Measurements from ENCODE around the gene AKR7A3.
"Not testable (repeated sequence)": the region's sequence is repeated elsewhere in the genome, so short reads cannot be mapped to it uniquely, and the experiment has no call there.

Gene AKR7A3

DNA sequence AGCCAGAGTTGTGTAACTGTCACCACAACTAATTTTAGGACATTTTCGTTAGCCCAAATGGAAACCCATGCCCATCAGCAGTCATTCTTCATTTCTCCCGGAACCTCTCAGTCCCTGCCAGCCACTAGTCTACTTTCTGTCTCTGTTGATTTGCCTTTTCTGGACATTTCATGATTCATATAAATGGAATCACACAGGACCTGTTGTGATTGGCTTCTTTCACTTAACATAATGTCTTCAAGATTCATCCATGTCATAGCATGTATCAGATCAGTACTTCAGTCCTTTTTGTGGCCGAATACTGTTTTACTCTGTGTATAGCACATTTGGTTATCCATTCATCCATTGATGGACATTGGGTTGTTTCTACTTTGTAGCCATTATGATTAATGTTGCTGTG is 30.6 kb upstream of the AKR7A3 start:
- no peak for DNase-seq

DNA sequence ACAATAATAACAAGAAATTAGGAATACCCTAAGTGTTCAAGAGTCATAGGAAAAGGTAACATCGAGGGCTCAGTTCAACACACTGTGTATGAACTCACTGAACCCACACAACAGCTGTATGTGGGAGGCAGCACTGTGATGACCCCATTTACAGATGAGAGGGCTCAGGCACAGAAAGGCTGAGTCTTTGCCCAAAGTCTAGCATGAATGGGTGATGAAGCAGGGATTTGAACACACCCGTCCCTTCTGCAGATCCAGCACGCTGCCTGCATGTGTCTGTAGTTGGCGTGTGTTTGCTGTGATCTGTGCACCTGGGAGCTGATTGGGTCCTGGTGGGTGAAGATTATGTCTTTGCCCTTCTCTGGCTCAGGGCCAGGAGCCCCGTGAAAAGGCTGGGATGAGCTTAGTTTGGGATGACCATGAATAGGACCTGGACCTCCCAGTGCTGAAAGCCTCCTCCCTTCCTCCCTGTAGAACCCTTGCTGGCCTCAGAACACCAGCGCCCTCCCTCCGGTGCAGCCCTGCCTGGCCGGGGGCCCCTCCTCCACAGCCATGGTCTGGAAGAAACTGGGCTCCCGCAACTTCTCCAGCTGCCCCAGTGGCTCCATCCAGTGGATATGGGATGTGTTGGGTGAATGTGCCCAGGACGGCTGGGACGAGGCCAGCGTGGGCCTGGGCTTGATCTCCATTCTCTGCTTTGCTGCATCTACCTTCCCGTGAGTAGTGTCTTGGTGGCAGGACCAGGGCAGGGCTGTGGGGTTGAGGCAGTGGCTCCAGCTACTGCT is 28.7 kb upstream of the AKR7A3 start:
- no peak for DNase-seq

DNA sequence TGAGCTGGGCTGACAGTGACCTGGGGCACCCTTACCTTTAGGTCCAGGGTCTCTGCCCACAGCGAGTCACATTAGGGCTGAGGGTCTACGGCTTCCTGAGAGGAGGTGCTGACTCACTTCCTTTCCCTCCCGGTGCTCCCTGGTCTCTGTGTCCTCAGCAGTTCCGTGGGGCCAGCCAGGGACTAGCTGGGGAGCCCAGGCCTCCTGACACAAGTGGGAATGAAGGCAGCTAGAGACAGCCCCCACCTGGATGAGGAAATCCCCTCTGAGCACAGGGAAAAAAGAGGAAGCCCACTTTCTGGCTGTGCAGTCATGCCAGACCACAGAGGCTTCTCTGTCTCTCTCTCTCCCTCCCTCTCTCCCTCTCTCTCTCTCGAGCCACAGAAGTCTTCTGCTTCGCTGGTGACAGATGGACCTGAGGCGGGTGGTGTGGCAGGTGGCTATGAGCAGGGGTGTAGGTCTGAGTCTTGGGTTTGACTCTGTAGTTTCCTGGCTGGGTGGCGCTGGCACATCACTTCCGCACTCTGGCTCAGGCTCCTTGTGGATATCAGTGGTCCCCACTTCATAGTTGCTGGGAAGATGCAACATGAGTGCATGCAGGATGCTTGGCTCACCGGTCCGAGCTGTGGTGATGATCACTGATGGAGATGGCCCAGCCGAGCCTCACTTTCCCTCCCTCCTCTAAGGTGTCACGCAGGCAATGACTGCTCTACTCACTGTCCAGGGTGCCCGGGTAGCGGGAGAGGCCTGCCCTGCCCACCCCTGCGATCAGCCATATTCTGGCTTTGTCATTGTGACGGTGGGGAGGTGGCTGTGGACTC is 27.0 kb upstream of the AKR7A3 start:
- peak in 1 of 58 donors; percentile 37 for DNase-seq

DNA sequence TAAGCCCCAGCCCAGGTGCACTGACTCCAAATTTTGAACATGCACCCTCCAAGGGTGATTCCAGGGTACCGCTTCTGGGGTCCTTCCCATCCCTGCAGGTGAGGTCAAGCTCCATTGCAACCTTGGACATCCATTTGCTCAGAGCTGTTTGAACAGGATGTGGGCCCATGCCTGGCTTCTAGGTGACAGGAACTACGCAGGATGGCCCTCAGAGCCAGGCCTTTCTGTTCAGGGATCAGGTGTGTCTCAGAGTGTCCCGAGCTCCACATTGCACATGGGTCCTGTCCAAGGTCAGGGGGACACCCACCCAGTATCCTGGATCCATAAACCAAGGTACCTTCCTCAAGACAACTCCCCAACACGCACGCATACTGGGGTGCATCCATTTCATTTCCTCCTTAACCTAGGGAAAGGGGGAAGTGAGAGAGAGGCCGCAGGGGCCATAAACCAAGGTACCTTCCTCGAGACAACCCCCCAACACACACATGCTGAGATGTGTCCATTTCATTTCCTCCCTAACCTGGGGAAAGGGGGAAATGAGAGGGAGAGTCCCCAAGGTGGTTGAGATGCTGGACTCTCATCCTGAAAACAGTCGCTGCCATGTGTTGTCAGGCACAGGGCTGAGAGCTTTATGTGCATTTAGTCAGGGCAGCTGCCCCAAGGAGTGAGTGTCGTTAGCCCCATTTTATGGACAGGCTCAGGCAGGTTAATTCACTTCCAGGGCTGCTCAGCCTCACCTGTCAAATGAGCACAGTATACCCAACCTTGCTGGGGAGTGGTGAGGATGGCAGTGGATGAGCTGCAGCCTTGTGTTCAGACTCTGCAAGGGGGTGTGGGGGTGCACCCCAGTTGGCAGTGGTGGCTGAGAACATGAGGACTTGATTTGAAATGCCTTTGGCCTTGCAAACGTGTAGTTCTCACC is 25.7 kb upstream of the AKR7A3 start:
- no peak for DNase-seq

DNA sequence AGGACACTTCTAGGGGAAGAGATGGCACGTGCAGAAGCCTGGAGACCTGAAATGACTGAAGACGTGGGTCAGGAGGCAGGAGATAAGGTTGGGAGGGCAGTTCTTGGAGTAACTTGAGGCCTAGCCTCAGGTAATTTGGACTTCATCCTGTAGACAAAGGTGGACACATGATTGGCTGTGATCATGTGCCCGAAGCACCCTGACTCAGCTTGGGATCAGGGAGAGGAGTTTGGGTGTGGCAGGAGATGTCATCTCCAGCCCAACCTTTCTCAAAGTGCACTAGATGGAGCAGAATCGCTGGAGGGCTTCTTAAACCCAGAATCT is 25.0 kb upstream of the AKR7A3 start:
- no peak for DNase-seq

DNA sequence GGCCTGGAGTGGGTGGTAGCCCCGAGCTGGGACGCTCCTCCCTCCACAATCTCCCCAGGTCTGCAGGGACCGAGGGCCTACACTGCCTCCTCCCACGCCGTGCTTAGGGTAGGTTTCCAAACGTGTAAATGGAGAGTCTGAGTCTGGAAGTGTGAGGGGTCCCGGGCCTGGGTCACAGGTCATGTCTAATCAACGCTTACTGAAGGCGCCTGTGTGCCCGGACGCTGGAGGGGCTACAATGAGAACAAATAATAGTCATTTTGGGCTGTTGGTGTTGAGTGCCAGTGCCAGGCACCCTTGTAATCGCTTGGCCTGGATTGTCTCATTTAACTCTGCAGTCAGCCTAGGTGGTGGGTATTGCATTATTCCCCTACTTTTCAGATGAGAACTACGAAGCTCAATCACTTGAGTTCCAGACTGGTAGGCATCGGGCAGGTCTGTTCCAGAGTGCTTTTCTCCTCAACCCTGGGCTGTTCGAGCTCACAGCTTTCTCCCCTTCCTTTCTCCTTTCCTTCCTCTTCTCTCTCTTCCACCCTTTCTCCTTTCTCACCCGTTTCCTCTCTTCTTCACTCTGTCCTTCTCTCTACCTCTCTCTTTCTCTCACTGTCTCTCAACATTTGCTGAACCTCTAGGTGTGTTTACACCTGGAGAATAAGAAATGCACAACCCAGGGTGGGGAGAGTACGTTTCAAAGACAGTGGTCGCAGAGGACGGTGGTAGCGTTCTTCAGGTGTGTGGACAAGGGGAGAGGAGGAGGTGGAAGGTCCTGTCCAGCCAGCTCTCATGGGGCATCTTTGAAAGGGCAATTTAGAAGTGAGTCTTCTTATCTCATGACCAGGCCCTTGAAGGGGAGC is 24.4 kb upstream of the AKR7A3 start:
- DNase-seq = peak in 4 of 58 donors; percentile 28 to 62 (median 38)

DNA sequence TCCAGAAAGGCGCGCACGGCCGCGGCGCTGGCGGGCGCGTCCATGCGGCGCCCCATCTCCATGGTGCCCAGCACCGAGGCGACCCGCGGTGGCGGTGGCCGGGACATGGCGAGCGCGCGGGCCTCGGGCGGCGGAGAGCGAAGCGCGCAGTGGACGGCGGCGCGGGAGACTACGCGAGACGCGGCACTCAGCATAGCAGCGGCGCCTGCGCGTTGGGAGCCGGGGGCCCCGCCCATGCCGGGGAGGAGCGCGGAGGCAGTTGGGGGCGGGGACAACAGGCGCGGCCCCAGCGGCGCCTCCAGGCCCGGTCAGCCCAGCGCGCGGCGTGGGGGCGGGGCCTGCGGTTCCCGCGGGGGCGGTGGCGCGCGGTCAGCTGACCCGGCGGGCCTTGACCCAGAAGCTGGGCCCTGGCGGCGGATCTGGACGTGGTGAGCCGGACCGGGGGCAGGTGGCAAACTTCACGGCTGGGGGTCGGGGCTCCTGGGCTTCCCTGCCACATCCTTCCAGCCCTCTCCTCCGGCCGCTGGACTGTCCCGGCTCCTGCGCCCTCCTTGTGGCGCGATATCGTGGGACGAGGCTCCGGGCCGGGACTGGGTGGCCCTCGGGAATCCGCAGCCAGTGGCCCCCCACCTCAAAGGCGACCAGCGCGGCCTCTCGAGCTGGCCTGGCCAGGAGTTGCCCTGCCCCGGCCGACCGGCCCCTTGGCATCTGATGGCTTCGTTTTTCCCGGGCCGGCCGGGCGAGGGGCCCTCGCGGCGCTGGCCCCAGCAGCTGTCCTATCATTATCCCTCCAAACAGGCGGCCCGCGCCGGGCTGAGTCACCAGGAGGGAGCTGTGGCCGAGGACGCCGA is 23.6 kb upstream of the AKR7A3 start, which contains the start of the genes AKR7A2 and SLC66A1:
Gene AKR7A2, minus strand, starts transcription at position 214 of the 851 bp plus-strand sequence. Its CDS starts 20 bp downstream, at position 194.
Gene SLC66A1, plus strand, starts transcription at position 396 of the 851 bp plus-strand sequence. CDS start 5,352 bp downstream, outside the sequence.
- peak; percentile 41 to 95 (median 88) for DNase-seq

DNA sequence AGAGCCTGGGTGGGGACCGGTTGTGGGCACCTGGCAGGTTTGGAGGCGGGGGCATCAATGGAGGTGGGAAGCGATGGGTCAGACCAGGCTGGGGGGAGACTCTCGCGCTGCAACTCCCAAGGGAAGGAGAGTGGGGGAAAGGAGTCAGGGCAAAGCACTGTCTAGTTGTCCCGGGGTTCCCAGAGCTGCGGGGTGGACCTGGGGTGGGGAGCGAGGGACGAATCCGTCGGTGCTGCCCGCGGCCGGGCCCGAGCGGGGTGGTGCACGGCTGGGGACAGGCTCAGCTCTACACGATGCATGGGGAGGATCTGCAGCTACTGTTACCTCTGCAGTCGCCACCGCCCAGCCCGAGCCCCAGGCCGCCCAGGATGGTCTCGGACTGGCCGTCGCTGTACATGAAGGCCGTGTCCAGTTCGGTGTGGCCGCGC is 22.9 kb upstream of the AKR7A3 start:
- DNase-seq = peak in 17 of 58 donors; percentile 20 to 75 (median 60)

DNA sequence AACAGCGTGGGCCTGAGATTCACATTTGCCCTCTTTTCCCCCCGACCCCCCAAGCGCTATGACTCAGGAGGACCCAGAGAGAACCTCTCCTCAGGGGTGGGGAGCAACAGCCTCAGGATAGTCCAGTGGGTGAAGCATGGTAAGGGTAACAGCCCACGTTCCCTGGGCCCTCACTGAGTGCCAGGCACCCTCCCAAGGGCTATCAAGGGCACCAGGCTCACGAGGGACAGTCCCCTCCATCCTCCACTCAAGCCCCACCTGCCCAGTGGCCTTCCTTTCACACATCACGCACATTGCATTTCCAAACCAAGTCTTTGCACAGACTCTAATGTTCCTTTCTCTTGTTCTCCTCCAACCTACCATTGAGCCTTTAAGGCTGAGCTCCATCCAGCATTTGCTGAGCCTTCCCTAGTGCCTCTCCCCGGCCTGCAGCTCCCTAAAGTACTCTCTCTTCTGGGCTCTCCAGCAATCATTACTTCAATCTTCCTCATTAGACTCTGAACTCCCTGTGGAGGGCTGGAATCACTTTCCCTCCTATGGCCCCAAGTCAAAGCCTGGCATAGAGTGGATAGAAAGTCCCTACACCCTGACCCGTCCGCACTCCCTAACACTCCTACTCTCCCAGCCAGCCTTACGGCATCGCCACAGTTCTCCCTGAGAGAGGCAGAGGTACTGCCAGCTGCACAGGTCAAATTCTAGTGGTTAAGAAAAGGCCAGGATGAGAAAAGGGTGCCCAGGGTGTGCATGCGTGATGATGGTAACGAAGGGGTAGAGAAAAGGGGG is 22.3 kb upstream of the AKR7A3 start:
- DNase-seq = peak in 2 of 58 donors; percentile 37 to 39

DNA sequence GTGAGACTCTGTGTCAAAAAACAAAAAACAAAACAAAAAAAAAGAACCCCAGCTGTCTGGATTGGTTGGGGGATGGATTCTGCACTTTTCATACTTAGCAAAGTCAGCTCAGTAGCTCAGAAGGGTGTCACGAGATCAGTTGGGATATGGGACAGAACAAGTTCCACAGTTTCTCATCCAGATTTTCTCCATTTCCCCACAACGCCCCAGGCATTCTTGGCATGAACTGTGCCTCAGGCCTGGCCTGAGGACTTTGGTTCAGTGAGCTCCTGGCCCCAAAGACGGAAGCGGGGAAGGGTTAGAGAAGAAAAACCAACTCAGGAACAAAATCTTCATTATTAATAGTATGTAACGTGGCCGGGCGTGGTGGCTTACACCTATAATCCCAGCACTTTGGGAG is 21.5 kb upstream of the AKR7A3 start:
- DNase-seq = peak in 1 of 58 donors; percentile 32

DNA sequence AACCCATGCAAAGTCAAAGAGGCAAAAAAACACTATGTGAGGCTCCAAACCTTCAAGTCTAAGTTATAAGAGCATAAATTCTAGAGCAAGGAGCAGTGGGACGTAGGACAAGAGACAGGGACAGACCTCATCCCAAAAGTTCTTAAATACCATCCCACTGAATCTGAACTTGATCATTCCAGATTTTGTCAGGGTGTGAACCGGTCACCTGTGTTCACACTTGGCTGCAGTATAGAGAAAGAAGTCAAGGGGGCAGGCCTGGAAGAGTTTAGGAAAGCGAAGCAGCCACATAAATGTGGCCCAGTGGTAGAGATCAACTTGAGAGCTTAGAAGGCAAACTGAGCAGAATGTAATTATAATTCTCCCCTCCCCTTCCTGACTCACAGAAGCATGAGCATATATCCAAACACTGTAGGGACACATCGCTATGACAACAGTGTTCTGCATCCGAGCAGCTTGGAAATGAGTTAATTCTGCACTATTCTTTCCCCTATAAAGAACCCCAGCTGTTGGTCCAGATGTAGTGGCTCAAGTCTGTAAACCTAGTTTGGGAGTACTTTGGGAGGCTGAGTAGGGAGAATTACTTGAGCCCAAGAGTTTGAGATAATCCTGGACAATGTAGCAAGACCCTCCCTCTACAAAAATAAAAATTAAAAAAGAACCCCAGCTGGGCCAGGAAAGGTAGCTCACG is 20.7 kb upstream of the AKR7A3 start:
- DNase-seq = no peak

DNA sequence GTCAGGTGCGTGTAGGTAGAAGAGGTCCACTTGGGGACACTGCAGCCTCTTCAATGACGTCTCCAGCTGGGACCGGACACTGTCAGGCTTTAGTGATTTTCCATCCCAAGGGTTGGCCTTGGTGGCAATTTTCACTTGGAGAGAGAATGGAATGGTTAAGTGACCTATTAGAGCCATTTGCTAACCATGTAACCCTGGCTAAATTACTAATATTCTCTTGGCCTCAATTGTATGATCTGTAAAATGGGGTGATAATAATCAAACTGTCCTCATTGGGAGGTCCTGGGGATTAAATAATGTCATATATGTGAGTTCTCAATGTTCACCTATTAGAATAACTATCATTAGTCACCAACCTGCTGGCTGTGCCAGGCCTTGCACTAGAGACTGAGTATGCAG is 19.9 kb upstream of the AKR7A3 start:
- no peak for DNase-seq

DNA sequence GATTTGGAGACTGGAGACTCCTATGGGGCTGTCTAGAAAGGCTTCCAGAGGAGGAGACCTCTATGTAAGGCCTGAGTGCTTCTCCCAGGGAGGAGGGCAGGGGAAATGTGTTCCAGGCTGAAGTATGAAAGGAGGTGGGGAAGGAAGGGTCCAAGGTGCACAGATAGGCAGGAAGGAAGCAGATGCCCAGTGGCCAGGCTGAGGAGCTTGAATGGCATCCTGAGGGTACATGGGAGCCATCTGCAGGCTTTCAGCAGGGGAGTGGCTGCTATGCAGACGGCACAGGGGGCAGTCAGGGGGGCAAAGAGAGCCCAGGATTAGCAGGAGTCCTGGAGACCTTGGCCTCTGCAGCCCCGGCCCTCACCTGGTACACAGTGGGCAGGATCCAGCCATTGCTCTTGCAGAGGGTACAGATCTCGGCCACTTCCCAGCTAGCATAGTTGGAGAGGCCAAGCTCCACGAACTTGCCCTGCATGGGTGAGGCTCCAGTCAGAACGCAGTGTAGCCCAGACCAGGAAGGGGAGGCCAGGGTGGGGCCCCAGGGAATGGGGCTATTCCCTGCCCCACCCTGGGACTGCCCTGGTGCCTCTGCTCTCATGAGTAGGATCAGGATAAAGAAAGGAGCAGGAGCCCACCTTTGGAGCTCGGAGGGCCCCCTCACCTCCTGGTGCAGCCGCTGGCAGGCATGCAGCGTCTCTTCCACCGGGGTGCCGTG is 19.4 kb upstream of the AKR7A3 start:
- no peak for DNase-seq

DNA sequence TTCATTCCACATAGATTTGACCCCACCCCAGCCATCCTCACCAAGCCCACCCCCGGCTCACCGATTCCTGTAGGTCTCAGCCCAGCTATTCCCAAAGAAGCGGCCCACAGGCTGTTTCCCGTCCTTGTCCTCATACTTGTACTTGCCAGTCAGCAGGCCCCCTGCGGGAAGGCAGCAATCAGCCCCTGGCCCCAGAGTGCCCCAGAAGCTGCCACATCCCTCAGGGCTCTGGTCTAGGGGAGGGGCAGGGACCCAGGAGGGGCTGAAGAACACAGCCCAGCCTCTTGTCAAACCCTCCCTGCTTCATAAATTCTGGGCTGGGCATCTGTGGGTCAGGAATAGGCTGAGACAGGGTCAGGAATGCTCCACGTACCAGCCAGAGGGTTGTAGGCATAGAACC is 18.4 kb upstream of the AKR7A3 start:
- DNase-seq = no peak

DNA sequence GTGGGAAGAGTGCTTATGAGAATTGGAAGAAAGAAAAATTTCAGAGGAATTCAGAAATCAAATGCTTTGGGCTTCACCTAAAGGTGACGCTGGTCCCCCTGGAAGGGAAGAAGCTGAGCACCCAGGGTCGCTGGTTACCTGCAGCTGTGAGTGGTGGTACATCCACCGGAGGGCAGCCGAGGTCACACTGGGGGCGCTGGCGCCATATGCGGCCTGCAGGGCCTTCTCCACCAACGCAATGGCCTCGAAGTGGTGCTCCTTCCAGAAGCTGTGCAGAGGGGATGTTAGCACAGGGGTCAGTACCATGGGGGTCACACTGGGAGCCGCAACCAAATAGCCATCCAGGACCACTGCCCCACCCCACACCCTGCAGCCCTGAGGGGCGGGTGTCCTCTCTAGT is 17.3 kb upstream of the AKR7A3 start:
- DNase-seq = no peak

DNA sequence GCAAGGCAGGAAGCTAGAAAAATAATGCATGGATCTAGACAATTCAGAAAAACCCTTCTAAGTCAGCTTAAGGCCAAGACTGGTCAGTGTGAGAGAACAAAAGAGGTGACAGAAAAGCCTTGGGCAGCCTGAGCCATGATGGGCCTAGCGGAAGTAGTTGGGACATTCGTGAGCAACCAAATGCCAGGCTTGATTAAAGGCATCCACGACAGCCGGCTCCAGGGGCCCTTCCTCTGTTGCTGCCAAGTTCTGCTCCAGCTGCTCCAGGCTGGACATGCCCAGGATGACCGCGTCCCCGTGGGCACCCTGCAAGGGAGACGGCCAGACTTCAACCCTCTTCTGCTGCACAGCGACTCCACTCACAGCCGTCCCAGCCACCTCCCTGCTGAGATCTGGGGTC is 15.5 kb upstream of the AKR7A3 start:
- not testable (repeated sequence) for DNase-seq

DNA sequence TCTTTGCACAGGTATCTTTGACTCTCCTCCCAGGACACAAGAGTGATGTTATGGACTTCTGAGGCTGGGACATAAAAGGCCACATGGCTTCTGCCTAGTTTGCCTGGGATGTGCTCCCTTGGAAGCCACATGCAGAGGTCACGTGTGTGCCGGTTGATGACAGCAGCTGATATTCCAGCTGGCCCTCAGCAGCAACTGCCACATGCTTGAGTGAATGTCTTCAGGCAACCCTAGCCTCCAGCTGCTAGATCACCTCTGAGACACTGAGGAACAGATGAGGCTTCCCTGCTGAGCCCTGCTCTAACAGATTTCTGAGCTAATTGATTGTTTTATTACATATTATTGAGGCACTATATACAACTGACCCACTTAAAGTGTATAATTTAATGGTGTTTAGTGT is 11.6 kb upstream of the AKR7A3 start:
- no peak for DNase-seq
